COR-L47 (cell line): ENCODE data around the gene ELOVL1.
"Not testable (repeated sequence)": the region's sequence is repeated elsewhere in the genome, so short reads cannot be mapped to it uniquely, and the experiment has no call there.

Experiments
- DNase-seq: peaks from one replicate; lab custom pipeline; 2025; lab: John Stamatoyannopoulos, UW

ELOVL1 gene

GRCh38 chr1:43367904-43368645 lies at the start of gene ELOVL1:
TSS of gene ELOVL1 (minus strand) at chr1:43368011. CDS start at chr1:43365609, 2,402 bp downstream.
- peak; percentile 86 for DNase-seq

- no peak for DNase-seq
Measured at GRCh38 chr1:43415901-43416300, 48.1 kb upstream of the ELOVL1 start.

GRCh38 chr1:43414634-43415223 lies 46.9 kb upstream of the ELOVL1 start:
- peak; percentile 41 for DNase-seq

- not testable (repeated sequence) for DNase-seq
Measured at GRCh38 chr1:43413426-43413825, 45.6 kb upstream of the ELOVL1 start.

- DNase-seq = no peak
Measured at GRCh38 chr1:43410571-43410970, 42.8 kb upstream of the ELOVL1 start.

GRCh38 chr1:43405876-43406234 lies 38.0 kb upstream of the ELOVL1 start:
- no peak for DNase-seq

- DNase-seq = no peak
Measured at GRCh38 chr1:43405219-43405875, 37.5 kb upstream of the ELOVL1 start.

GRCh38 chr1:43404353-43404752 lies 36.5 kb upstream of the ELOVL1 start:
- DNase-seq = no peak

GRCh38 chr1:43402089-43402865 lies 34.5 kb upstream of the ELOVL1 start:
- no peak for DNase-seq

- DNase-seq = not testable (repeated sequence)
Measured at GRCh38 chr1:43400441-43400840, 32.6 kb upstream of the ELOVL1 start.

GRCh38 chr1:43398227-43398626 lies 30.4 kb upstream of the ELOVL1 start:
- no peak for DNase-seq

- DNase-seq = no peak
Measured at GRCh38 chr1:43396059-43396458, 28.2 kb upstream of the ELOVL1 start.

- no peak for DNase-seq
Measured at GRCh38 chr1:43395523-43395922, 27.7 kb upstream of the ELOVL1 start.

GRCh38 chr1:43392702-43393101 lies 24.9 kb upstream of the ELOVL1 start:
- DNase-seq = no peak

- DNase-seq = peak; percentile 82
Measured at GRCh38 chr1:43389326-43390313, 21.8 kb upstream of the ELOVL1 start, which contains the start of the genes MED8 and SZT2. TSS of gene MED8 (minus strand) at chr1:43389800. CDS start at chr1:43389764, 36 bp downstream. TSS of gene SZT2 (plus strand) at chr1:43389899. CDS start at chr1:43389969, 70 bp downstream.

- DNase-seq = no peak
Measured at GRCh38 chr1:43388613-43389012, 20.8 kb upstream of the ELOVL1 start.

GRCh38 chr1:43387976-43388599 lies 20.3 kb upstream of the ELOVL1 start:
- no peak for DNase-seq

- DNase-seq = no peak
Measured at GRCh38 chr1:43386676-43387075, 18.9 kb upstream of the ELOVL1 start.

GRCh38 chr1:43383449-43383848 lies 15.6 kb upstream of the ELOVL1 start:
- DNase-seq = peak; percentile 13

- peak; percentile 71 for DNase-seq
Measured at GRCh38 chr1:43382027-43382779, 14.4 kb upstream of the ELOVL1 start.
